ENCODE data around the gene TMEM59.

DNA sequence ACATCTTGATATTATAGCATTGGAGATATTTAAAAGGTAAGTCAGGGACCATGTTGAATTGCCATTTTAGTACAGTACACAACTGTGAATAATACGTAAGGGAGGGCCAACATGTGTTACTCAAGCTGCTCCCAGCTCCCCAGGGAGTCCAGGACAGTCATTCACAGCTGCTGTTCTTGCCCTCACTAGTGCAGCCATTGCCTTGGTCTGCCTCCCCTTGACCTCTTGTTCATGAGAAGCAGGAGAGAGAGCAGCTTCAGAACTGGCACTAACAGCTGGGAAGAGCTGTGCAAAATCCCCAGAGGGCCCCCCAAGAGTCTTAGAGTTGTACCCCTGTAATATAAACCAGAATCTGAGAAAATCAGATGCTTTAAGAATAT, 16.8 kb upstream of the TMEM59 start:
- TF ChIP-seq, protein P1, sequence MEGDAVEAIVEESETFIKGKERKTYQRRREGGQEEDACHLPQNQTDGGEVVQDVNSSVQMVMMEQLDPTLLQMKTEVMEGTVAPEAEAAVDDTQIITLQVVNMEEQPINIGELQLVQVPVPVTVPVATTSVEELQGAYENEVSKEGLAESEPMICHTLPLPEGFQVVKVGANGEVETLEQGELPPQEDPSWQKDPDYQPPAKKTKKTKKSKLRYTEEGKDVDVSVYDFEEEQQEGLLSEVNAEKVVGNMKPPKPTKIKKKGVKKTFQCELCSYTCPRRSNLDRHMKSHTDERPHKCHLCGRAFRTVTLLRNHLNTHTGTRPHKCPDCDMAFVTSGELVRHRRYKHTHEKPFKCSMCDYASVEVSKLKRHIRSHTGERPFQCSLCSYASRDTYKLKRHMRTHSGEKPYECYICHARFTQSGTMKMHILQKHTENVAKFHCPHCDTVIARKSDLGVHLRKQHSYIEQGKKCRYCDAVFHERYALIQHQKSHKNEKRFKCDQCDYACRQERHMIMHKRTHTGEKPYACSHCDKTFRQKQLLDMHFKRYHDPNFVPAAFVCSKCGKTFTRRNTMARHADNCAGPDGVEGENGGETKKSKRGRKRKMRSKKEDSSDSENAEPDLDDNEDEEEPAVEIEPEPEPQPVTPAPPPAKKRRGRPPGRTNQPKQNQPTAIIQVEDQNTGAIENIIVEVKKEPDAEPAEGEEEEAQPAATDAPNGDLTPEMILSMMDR (IDR thresholded peaks at IDR 0.05 in 2 of 3, conservative IDR thresholded peaks at IDR 0.05 in 1 of 3; ENCODE audit: borderline replicate concordance in 1 of 3, insufficient read depth in 1 of 3, low read depth in 2 of 3, low read length in 2 of 3): no peak
- TF ChIP-seq POLR2A (IDR thresholded peaks at IDR 0.05; ENCODE audit: borderline replicate concordance, extremely low read depth, insufficient read depth, insufficient read length) (no peak), CEBPB (IDR thresholded peaks at IDR 0.05; ENCODE audit: low read depth) (no peak), EZH2 (IDR thresholded peaks at IDR 0.05) (no peak), SIN3A (IDR thresholded peaks at IDR 0.05; ENCODE audit: low read depth) (no peak), JUND (IDR thresholded peaks at IDR 0.05) (no peak), POLR2AphosphoS5 (IDR thresholded peaks at IDR 0.05; ENCODE audit: low read depth, low read length) (no peak)
- TF ChIP-seq, protein P2, sequence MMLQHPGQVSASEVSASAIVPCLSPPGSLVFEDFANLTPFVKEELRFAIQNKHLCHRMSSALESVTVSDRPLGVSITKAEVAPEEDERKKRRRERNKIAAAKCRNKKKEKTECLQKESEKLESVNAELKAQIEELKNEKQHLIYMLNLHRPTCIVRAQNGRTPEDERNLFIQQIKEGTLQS (IDR thresholded peaks at IDR 0.05): no peak
